ENCODE data around the gene DCAF15.
A peak's percentile ranks its signal among the peaks of the same experiment; 100 is the strongest.
"Not testable (repeated sequence)": the region's sequence is repeated elsewhere in the genome, so short reads cannot be mapped to it uniquely, and the experiment has no call there.

The DCAF15 gene, protein sequence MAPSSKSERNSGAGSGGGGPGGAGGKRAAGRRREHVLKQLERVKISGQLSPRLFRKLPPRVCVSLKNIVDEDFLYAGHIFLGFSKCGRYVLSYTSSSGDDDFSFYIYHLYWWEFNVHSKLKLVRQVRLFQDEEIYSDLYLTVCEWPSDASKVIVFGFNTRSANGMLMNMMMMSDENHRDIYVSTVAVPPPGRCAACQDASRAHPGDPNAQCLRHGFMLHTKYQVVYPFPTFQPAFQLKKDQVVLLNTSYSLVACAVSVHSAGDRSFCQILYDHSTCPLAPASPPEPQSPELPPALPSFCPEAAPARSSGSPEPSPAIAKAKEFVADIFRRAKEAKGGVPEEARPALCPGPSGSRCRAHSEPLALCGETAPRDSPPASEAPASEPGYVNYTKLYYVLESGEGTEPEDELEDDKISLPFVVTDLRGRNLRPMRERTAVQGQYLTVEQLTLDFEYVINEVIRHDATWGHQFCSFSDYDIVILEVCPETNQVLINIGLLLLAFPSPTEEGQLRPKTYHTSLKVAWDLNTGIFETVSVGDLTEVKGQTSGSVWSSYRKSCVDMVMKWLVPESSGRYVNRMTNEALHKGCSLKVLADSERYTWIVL

DNA sequence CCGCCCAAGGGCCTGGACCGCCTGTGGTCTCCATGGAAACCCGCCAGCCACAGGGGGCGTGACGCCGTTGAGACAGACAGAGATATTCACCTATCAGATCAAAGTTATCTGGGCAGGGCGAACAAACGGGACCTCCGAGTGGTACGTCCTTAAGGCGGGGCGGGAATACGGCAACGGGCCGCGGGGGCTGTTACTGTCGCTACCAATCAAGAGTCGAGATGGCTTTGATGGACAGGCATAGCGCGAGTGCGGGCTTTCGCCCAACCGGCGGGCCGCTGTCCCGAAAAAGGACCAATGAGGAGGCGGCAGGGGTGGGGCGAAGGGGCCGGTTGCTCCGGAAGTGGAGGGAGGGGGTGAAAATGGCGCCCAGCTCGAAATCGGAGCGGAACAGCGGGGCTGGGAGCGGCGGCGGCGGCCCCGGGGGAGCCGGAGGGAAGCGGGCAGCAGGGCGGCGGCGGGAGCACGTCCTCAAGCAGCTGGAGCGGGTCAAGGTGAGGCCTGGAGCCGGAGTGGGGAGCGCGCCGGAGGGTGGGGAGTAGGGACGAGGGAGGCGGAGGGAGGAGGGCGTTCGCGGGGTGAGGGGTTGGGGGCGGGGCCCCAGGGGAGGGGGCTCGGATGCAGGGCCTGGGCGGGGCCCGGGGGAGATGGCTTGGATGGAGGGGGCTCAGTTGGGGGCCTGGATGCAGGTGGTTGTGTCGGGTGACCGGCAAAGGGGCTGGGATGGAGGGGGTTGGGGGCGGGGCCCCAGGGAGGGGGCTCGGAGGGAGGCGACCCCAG lies at the start of gene DCAF15:
Gene DCAF15, plus strand, starts transcription at position 356 of the 777 bp plus-strand sequence. Its CDS starts 4 bp downstream, at position 360.
- DNase-seq (ENCODE audit: low read depth in 2 of 2): peak; percentile 96 to 99

DNA sequence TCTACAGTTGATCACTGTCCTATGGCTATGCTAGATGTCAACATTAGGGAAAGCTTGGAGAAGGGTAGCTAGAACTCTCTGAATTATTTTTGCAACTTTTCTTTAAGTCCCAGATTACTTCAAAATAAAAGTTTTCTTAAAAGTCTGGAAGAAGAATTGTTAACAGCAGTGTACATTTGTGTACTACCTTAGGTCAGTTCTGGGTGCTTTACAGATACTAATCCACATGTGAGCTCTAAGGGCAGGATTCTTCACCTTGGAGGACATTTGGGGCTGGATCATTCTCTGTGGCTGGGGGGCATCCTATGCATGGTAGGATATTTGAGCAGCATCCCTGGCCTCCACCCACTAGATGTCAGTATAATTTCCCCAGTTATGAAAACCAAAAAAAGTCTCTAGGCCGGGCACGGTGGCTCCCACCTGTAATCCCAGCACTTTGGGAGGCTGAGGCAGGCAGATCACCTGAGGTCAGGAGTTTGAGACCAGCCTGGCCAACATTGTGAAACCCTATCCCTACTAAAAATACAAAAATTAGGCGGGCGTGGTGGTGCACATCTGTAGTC lies 49.2 kb upstream of the DCAF15 start:
- no peak for DNase-seq (ENCODE audit: low read depth in 2 of 2)

DNA sequence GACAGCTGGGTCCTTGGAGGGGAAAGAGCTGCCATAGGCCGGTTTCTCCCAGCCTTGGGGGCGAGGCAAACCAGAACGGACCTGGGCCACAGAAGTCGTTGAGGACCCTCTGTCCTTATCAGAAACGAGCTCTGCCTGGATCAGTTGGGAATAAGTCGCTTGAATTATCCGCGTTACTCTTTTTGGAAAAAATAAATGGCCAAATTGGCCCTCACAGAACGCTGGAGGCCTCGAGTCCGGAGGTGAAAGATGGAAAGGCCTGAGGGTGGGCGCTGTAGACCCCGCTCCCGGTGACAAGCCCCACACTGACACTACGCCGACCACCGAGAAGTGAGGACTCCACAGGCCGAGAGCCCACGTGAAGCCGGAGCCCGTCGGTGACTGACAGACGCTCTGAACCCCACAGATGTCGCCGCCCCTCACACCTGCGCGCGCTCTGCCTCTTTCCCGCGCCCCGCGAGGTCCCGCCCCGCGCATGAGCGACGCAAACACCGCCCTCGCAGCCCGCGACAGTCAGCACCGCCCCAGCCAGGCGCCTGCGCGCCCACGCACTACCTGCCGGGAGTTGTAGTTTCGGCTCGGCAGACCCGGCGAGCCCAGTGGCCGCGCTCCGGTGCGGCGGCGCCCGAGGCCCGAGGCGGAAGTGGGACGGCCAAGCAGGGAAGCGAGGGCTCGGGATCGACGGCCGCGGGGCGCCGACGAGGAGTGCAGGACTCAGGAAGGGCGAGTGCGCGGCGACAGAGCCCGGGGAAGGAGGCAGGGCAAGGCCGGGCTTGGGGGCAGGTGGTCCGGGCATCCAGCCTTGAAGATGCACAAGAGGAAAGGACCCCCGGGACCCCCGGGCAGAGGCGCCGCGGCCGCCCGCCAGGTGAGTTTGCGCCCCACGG lies 46.4 kb upstream of the DCAF15 start, which contains the start of the genes BRME1 and CC2D1A:
Gene BRME1, minus strand, starts transcription at position 484 of the 887 bp plus-strand sequence. CDS start 1,225 bp downstream, outside the sequence.
Gene CC2D1A, plus strand, starts transcription at position 568 of the 887 bp plus-strand sequence. Its CDS starts 241 bp downstream, at position 809.
- peak; percentile 89 to 90 for DNase-seq (ENCODE audit: low read depth in 2 of 2)

DNA sequence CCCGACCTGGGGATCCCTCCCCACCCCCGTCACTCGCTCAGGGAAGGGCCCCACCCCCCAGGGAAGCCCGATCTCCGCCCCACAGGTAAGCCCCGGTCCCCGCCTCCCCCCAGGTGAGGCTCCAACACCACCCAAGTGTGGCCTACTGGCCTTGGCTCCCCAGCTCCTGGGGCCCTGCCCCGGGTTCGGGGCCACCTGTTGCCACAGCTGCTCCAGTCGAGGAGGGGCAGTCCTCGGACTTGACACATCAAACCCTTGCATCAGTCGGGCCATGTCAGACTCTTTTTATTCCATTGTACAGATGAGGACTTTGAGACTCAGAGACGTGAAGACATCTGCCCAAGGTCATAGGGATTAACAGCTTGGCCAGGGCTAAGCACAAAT lies 45.8 kb upstream of the DCAF15 start:
- no peak for DNase-seq (ENCODE audit: low read depth in 2 of 2)

DNA sequence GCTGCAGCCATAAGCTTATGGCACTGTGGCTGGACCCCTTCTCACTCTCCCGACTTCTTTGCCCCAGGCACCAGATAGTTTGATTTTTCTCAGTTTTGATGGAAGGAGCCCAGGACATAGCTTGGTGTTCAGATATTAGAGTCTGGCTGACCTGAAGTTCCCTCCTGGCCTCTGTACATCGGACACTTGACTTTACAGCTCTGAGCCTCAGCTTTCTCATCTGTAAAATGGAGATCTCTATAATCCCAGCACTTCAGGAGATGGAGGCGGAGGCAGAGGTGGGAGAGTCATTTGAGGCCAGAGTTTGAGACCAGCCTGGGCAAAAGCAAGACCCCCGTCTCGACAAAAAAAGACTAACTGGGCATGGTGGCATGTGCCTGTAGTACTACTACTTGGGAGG lies 45.4 kb upstream of the DCAF15 start:
- DNase-seq (ENCODE audit: low read depth in 2 of 2): no peak

DNA sequence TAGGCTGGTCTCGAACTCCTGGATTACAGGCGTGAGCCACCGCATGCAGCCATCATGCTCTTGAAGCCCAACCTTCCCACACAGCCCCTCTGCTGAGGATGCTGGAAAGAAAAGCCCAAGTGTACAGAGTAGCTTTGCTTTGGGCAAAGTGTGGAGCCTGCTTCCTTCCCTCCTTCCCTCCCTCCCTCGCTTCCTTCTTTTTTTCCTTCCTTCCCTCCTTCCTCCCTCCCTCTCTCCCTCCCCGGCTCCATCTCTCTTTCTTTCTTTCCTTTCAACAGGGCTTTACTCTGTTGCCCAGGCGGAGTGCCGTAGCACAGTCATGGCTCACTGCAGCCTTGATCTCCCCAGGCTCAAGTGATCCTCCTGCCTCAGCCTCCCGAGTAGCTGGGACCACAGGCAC lies 43.6 kb upstream of the DCAF15 start:
- DNase-seq (ENCODE audit: low read depth in 2 of 2): no peak

DNA sequence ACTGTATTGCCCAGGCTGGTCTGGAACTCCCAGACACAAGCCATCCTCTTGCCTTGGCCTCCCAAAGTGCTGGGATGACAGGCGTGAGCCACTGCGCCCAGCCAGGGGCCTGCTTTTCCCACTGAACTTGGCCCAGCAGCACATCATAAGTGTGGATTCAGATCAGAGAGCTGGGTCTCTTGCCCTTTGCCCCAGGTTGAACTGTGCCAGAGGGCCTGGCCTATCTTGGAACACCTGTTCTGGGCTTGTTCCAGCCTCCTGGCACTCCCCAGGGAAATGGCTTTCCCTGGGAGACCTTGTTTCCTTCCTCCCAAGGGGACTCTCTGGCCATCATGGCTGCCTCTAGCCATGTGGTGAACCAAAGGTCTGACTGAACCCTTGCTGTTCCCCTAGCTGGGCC lies 42.9 kb upstream of the DCAF15 start:
- no peak for DNase-seq (ENCODE audit: low read depth in 2 of 2)

DNA sequence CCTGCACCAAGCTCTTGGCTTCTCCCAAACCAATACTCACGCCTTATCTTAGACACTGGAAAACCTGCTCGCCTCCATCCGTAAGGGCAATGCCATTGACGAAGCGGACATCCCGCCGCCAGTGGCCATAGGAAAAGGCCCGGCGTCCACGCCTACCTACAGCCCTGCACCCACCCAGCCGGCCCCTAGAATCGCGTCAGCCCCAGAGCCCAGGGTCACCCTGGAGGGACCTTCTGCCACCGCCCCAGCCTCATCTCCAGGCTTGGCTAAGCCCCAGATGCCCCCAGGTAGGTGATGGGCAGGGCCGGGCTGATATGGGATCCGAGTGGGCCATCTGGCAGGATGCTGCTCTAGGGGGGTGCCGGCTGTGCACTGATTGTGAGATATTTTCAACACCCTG lies 39.0 kb upstream of the DCAF15 start:
- no peak for DNase-seq (ENCODE audit: low read depth in 2 of 2)

DNA sequence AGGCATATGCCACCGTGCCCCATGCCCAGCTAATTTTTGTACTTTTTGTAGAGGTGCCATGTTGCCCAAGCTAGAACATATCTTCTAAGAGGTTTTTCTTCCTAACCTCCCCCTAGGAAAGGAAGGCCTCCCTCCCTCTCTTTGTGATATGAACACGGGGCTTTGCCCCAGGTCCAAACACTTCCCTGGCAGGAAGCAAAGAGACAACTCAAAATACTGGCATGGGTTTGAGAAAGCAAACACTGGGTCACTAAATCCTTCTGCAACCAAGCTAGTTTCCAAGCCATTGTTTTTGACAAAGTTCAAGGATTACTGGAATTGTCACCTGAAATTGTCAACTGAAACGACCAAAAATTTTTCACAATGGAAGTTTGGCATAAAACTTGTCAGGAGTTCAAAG lies 37.5 kb upstream of the DCAF15 start:
- no peak for DNase-seq (ENCODE audit: low read depth in 2 of 2)

DNA sequence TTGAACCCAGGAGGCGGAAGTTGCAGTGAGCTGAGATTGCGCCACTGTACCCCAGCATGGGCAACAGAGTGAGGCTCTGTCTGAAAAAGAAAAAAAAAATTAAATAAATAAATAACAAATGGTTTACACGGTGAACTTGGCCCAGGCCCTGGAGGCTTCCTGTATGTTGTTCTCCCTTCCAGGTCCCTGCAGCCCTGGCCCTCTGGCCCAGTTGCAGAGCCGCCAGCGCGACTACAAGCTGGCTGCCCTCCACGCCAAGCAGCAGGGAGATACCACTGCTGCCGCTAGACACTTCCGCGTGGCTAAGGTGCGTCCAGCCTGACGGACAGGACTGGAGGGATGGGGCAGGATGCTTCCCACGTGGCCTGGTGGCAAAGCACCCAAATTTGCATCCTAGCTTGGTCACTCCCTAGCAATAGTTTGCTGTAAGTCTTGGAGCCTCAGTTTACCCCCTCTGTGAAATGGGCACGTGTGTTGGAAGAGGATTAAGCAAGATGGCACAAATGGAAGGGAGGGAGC lies 34.4 kb upstream of the DCAF15 start:
- DNase-seq (ENCODE audit: low read depth in 2 of 2): no peak

DNA sequence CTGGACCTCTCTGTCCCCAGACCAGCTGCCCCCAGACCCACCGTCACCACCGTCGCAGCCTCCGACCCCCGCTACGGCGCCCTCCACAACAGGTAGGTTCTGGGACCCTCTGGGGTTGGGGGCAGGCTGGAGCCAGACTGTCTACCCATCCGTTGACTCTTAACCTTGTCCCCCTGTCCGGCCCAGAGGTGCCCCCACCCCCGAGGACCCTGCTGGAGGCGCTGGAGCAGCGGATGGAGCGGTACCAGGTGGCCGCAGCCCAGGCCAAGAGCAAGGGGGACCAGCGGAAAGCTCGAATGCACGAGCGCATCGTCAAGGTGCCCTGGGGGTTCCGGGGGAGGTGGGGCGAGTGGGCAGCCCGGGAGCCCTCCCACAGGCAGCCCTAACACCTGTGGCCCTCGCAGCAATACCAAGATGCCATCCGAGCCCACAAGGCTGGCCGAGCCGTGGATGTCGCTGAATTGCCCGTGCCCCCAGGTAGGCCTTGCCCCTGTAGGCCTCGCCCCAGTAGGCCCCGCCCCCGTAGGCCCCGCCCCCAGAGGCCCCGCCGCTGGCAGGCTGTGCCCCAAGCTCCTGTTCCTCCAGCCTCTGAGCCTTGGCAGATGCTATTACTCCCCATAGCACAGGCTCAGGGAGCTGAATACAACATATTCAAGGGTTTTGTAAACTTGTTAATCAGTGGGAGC lies 33.4 kb upstream of the DCAF15 start:
- DNase-seq (ENCODE audit: low read depth in 2 of 2): no peak

DNA sequence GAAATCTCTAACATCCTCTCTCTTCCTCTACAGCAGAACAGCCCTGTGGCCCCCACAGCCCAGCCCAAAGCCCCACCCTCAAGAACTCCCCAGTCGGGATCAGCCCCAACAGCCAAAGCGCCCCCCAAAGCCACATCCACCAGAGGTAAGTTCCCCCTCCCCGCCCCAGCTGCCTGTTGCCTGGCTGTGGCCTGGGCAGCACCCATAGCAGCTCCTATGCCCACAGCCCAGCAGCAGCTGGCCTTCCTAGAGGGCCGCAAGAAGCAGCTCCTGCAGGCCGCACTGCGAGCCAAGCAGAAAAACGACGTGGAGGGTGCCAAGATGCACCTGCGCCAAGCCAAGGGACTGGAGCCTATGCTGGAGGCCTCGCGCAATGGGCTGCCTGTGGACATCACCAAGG lies 31.8 kb upstream of the DCAF15 start:
- DNase-seq (ENCODE audit: low read depth in 2 of 2): no peak

DNA sequence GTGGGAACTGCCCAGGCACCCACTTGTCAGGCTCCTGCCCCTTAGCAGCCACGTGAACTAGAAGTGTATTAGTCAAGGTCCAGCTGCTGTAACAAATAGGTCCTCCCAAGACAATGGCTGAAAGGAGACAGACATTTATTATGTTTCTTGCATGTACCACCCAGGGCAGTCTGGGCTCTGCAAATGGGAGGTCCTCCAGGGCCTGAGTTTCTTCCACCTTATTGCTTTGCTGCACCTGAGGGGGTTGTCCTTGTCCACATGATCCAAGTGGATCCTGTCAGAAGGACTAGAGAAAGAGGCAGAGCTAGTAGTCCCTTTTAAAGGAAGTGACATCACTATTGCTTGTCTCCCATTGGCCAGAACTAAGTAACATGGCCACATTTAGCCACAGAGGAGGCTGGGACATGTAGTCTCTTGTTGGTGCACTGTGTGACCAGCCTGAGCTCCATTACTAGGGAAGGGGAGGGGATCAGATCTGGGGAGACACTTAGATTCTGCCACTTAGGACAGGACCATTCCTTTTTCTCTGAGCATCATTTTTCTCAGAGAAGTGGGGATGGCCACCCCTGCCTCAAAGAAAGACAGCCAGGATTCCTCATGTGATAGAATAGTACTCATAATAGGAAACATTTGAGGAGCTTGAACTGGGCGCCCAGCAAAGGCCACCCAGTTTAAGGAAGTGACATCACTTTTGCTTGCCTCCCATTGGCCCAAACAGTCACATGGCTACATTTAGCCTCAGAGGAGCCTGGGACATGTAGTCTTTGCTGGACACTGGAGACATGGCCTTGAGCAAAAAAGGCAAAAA lies 31.2 kb upstream of the DCAF15 start:
- DNase-seq (ENCODE audit: low read depth in 2 of 2): no peak

DNA sequence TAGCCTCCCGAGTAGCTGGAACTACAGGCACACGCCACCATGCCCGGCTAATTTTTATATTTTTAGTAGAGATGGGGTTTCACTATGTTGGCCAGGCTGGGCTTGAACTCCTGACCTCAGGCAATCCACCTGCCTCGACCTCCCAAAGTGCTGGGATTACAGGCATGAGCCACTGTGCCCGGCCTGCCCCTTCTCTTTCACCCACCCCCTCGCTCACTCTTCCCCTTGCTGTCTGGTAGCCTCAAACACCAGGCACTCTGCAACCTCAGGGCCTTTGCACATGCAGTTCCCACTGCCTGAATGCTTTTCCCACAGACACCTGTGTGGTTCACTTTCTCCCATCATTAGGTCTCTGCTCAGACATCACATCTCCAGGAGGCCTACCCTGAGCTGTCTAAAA lies 30.2 kb upstream of the DCAF15 start:
- not testable (repeated sequence) for DNase-seq (ENCODE audit: low read depth in 2 of 2)

DNA sequence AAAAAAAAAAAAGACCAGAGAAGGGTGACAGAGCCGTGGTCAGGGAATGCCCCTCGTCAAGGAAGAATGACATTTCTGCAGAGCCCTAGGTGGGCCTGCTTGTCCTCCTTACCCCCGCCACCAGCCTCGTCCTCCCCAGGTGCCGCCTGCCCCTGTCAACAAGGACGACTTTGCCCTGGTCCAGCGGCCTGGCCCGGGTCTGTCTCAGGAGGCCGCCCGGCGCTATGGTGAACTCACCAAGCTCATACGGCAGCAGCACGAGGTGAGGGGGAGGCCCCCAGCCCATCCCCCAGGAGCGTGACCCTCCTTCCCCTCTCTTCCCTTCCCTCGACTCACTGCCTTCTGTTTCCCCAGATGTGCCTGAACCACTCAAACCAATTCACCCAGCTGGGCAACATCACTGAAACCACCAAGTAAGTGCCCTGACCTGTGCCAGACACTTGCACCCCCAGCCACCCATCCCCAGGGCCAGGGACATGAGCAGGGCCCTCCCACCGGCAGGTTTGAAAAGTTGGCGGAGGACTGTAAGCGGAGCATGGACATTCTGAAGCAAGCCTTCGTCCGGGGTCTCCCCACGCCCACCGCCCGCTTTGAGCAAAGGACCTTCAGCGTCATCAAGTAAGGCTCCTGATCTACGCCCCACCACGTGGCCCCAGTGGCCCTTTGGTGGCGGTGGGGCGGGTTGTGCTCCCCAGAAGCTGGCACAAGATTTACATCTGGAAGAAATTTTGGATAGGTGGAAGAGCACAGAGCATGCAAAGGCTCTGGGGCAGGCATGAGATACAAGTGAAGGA lies 28.9 kb upstream of the DCAF15 start:
- no peak for DNase-seq (ENCODE audit: low read depth in 2 of 2)

DNA sequence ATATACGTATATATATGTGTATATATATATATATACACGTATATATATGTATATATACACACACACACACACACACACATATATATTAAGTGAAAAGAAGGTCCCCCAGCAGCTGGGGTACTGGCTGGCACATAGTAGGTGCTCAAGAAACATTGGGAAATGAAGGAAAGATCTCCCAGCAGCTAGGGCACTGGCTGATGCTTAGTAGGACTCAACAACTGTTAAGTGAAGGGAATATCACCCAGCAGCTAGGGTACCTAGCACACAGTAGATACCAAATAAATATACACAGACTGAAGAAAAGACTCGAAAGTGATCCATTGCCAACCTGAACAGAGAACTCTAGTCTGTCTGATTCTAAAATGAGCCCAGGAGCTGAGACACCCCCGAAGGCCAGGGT lies 26.3 kb upstream of the DCAF15 start:
- no peak for DNase-seq (ENCODE audit: low read depth in 2 of 2)

DNA sequence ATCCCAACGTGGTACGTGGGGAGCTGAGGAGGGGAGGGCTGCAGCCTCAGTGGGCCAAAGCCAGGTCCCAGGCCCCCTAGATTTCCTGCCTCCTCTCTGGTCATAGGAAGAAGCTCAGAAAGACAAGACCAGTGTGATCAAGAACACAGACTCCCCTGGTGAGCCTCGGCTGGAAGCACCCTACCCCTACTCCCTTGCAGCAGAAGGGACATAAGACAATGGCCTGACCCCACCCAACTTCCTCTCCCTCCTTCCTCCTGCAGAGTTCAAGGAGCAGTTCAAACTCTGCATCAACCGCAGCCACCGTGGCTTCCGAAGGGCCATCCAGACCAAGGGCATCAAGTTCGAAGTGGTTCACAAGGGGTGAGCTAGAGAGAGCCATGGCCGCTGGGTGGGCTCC lies 25.6 kb upstream of the DCAF15 start:
- DNase-seq (ENCODE audit: low read depth in 2 of 2): no peak

DNA sequence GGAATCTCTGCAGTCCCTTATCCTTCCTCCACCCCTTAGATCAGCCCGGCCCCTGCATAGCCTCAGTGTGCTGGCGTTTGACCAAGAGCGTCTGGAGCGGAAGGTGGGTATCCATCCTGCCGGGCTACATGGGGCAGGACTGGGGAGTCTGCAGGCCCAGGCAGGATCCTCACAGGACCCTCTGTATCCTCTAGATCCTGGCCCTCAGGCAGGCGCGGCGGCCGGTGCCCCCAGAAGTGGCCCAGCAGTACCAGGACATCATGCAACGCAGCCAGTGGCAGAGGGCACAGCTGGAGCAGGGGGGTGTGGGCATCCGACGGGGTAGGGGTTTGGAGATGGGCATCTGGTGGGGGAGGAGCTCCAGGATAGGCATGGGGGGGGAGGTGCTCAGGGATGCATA lies 23.0 kb upstream of the DCAF15 start:
- DNase-seq (ENCODE audit: low read depth in 2 of 2): no peak

DNA sequence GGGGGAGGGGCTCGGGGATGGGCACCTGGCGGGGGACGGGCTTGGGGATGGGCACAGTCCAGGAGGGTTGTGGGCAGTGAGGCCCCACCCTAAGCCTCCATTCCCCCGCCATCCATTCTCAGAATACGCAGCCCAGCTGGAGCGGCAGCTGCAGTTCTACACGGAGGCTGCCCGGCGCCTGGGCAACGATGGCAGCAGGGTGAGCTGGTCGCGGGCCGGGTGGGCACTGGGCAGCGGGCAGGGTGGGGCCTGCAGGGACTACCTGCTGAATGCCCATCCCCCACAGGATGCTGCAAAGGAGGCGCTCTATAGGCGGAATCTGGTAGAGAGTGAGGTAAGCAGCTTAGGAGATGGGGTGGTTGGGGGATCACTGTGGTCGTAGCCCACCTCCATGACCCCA lies 22.4 kb upstream of the DCAF15 start:
- DNase-seq (ENCODE audit: low read depth in 2 of 2): no peak
